Measurements from ENCODE around the gene RGSL1.

RGSL1 gene

GRCh38 chr1:182608845-182609610, 159.1 kb downstream of the RGSL1 start:
- in situ Hi-C loops (cut with HindIII; ENCODE audit: low sequenced_read_pairs): no loop called here

All from endothelial cell of hepatic sinusoid (primary cell).